MCF 10A (cell line): ENCODE measurements around the gene WFDC8. TPM values are rescaled to one million over a fixed set of nuclear protein-coding genes. Genes with fewer than 3 reads are reported as not detected.

ENCODE experiments used
- BruUV-seq: library from RNA; stranded (reverse); fragments of 400-500 nt; replicated peaks from 2 replicates; lab custom pipeline; 2021; lab: Mats Ljungman, UMichigan
- CTCF ChIA-PET: fragments of 300-600 bp; sonication (Branson Sonifier 250); formaldehyde crosslinking; extraction: SDS; loops from one replicate; lab custom pipeline; 2021; ENCODE audit warnings: antibody characterized with exemption, inconsistent platforms; lab: Yijun Ruan, JAX
- POLR2A ChIA-PET: fragments of 300-600, 350-650 bp; sonication (Branson Sonifier 250); formaldehyde crosslinking; extraction: SDS; loops from one replicate; lab custom pipeline; 2020; ENCODE audit warnings: antibody characterized with exemption, inconsistent platforms; lab: Yijun Ruan, JAX
- DNase-seq: peaks from one replicate; pipeline ENCODE4 v3.0.0-alpha.2; 2018; ENCODE audit not compliant: unreplicated experiment
- H3K27ac Mint-ChIP-seq: one replicate; pipeline ENCODE4 v1.8.0; 2022; ENCODE audit warnings: mild to moderate bottlenecking, low read depth, mixed read lengths; ENCODE audit not compliant: unreplicated experiment
- H3K27me3 Mint-ChIP-seq: one replicate; pipeline ENCODE4 v1.8.0; 2022; ENCODE audit warnings: mixed read lengths; ENCODE audit not compliant: insufficient read depth, unreplicated experiment
- H3K36me3 Mint-ChIP-seq: one replicate; pipeline ENCODE4 v1.8.0; 2022; ENCODE audit warnings: mild to moderate bottlenecking, moderate library complexity, mixed read lengths; ENCODE audit not compliant: insufficient read depth, unreplicated experiment
- H3K4me1 Mint-ChIP-seq: one replicate; pipeline ENCODE4 v1.8.0; 2022; ENCODE audit warnings: mixed read lengths; ENCODE audit not compliant: insufficient read depth, unreplicated experiment
- H3K4me3 Mint-ChIP-seq: one replicate; pipeline ENCODE4 v1.8.0; 2022; ENCODE audit warnings: mild to moderate bottlenecking, moderate library complexity, mixed read lengths; ENCODE audit not compliant: unreplicated experiment
- H3K9me3 Mint-ChIP-seq: one replicate; pipeline ENCODE4 v1.8.0; 2022; ENCODE audit warnings: mixed read lengths; ENCODE audit not compliant: unreplicated experiment
- CTCF ChIP-seq: fragments of 200-600 bp; IDR thresholded peaks from one replicate; pipeline ENCODE4 v1.8.0; 2022; ENCODE audit warnings: antibody characterized with exemption, mild to moderate bottlenecking; ENCODE audit not compliant: unreplicated experiment
- intact Hi-C: fragments of 100-400 bp; cut with micrococcal nuclease; formaldehyde crosslinking; loops from 2 replicates; pipeline ENCODE4 v1.14.1; 2022
- total RNA-seq: library from RNA; stranded (reverse); gene quantifications from 2 replicates; pipeline ENCODE4 v1.2.3, GENCODE V29; 2022

The WFDC8 gene
- total RNA-seq, 1 experiment from 2014 or later: not detected

GRCh38 chr20:45552456-45552855 is 26.6 kb downstream of the WFDC8 start:
- Mint-ChIP-seq H3K4me1 (no peaks in the 10 kb centered on the region), H3K4me3 (no peak overlapping the region), H3K36me3 (no peaks in the 10 kb centered on the region), H3K27ac (no peak overlapping the region), H3K27me3 (peaks cover 64% of the 10 kb centered on the region), H3K9me3 (no peaks in the 10 kb centered on the region)
- ChIA-PET POLR2A (no interaction called here), CTCF (no interaction called here)
- DNase-seq: no peak
- TF ChIP-seq CTCF: no peak
- intact Hi-C loops: no loop called here
- no TSS peak for BruUV-seq

- Mint-ChIP-seq H3K27me3 (peaks cover 51% of the 10 kb centered on the region), H3K27ac (no peak overlapping the region), H3K9me3 (no peaks in the 10 kb centered on the region), H3K36me3 (no peaks in the 10 kb centered on the region), H3K4me1 (no peaks in the 10 kb centered on the region), H3K4me3 (no peak overlapping the region)
- ChIA-PET POLR2A (no interaction called here), CTCF (interaction anchor here (0.6 to 4.9 kb wide), 2 partner anchors 221 to 436 kb away, joined by 4 to 58 read pairs; no protein-coding TSS in a partner anchor)
- no peak for TF ChIP-seq CTCF
- BruUV-seq: no TSS peak
- intact Hi-C loops: no loop called here
- DNase-seq: no peak
Measured at GRCh38 chr20:45550765-45551164, 28.3 kb downstream of the WFDC8 start.

GRCh38 chr20:45548410-45548809 is 30.7 kb downstream of the WFDC8 start:
- POLR2A ChIA-PET: interaction anchor here (0.7 to 1.4 kb wide), 2 partner anchors 11 to 222 kb away, joined by 3 to 10 read pairs; no protein-coding TSS in a partner anchor
- CTCF ChIA-PET: interaction anchor here (0.5 to 4.9 kb wide), 4 partner anchors 29 to 223 kb away, joined by 3 to 58 read pairs (median 4); partner anchors contain the start of genes SYS1 and WFDC10A
- DNase-seq: no peak
- intact Hi-C loops: no loop called here
- no peak for TF ChIP-seq CTCF
- no peaks in the 10 kb centered on the region for H3K36me3 Mint-ChIP-seq
- no peak overlapping the region for H3K27ac Mint-ChIP-seq
- H3K9me3 Mint-ChIP-seq: no peaks in the 10 kb centered on the region
- no peak overlapping the region for H3K4me3 Mint-ChIP-seq
- H3K4me1 Mint-ChIP-seq: peaks cover 5% of the 10 kb centered on the region
- peaks cover 50% of the 10 kb centered on the region for H3K27me3 Mint-ChIP-seq
- no TSS peak for BruUV-seq

- no peak for TF ChIP-seq CTCF
- POLR2A ChIA-PET: interaction anchor here (1.4 kb wide), 1 partner anchor 223 kb away, joined by 10 read pairs; no protein-coding TSS in a partner anchor
- H3K9me3 Mint-ChIP-seq: no peaks in the 10 kb centered on the region
Measured at GRCh38 chr20:45547206-45547770, 31.8 kb downstream of the WFDC8 start, which contains the start of gene EPPIN. Gene EPPIN (minus strand): TSS chr20:45547401. CDS start chr20:45547357, 44 bp downstream.

More at GRCh38 chr20:45547206-45547770, 31.8 kb downstream of the WFDC8 start, which contains the start of gene EPPIN:
- DNase-seq: no peak
- Mint-ChIP-seq H3K27me3 (peaks cover 59% of the 10 kb centered on the region), H3K36me3 (no peaks in the 10 kb centered on the region), H3K4me3 (no peak within 1 kb of the TSS), H3K27ac (no peak within 1 kb of the TSS), H3K4me1 (peaks cover 5% of the 10 kb centered on the region)
- intact Hi-C loops: no loop called here
- no TSS peak for BruUV-seq
- CTCF ChIA-PET: interaction anchor here (0.6 to 4.9 kb wide), 7 partner anchors 24 to 254 kb away, joined by 3 to 58 read pairs (median 3); partner anchors contain the start of gene WFDC10A
